ENCODE data around the gene EIF4A3.

DNA sequence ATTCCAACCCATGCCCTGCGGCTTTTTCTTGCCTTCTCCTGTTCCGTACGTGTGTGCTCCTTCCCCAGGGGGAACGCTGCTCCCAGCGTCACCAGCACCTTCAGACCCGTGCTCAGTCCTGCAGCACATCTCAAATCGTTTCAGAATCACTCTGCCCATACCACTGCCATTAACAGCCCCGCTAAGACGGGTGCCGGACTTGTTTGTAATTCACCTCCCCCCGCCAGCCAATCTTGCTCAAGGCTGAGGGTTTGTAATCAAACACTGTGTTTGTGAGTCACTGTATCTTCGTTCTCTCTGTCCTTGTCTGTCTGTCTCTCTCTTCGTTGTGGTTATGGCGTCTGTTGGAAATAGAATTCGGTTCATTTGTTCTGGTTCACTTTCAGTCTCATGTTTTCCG is 40.2 kb upstream of the EIF4A3 start:
- TF ChIP-seq, protein P1, sequence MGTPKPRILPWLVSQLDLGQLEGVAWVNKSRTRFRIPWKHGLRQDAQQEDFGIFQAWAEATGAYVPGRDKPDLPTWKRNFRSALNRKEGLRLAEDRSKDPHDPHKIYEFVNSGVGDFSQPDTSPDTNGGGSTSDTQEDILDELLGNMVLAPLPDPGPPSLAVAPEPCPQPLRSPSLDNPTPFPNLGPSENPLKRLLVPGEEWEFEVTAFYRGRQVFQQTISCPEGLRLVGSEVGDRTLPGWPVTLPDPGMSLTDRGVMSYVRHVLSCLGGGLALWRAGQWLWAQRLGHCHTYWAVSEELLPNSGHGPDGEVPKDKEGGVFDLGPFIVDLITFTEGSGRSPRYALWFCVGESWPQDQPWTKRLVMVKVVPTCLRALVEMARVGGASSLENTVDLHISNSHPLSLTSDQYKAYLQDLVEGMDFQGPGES (IDR thresholded peaks at IDR 0.05; ENCODE audit: low read depth, low read length) = no peak
- TF ChIP-seq ELF1 (IDR thresholded peaks at IDR 0.05) = no peak
- TF ChIP-seq, protein P2, sequence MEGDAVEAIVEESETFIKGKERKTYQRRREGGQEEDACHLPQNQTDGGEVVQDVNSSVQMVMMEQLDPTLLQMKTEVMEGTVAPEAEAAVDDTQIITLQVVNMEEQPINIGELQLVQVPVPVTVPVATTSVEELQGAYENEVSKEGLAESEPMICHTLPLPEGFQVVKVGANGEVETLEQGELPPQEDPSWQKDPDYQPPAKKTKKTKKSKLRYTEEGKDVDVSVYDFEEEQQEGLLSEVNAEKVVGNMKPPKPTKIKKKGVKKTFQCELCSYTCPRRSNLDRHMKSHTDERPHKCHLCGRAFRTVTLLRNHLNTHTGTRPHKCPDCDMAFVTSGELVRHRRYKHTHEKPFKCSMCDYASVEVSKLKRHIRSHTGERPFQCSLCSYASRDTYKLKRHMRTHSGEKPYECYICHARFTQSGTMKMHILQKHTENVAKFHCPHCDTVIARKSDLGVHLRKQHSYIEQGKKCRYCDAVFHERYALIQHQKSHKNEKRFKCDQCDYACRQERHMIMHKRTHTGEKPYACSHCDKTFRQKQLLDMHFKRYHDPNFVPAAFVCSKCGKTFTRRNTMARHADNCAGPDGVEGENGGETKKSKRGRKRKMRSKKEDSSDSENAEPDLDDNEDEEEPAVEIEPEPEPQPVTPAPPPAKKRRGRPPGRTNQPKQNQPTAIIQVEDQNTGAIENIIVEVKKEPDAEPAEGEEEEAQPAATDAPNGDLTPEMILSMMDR (IDR thresholded peaks at IDR 0.05) = no peak
- TF ChIP-seq, protein P3, sequence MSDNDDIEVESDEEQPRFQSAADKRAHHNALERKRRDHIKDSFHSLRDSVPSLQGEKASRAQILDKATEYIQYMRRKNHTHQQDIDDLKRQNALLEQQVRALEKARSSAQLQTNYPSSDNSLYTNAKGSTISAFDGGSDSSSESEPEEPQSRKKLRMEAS (IDR thresholded peaks at IDR 0.05; ENCODE audit: low read depth) = no peak
